ENCODE data around the gene CNOT10.

The CNOT10 gene

DNA sequence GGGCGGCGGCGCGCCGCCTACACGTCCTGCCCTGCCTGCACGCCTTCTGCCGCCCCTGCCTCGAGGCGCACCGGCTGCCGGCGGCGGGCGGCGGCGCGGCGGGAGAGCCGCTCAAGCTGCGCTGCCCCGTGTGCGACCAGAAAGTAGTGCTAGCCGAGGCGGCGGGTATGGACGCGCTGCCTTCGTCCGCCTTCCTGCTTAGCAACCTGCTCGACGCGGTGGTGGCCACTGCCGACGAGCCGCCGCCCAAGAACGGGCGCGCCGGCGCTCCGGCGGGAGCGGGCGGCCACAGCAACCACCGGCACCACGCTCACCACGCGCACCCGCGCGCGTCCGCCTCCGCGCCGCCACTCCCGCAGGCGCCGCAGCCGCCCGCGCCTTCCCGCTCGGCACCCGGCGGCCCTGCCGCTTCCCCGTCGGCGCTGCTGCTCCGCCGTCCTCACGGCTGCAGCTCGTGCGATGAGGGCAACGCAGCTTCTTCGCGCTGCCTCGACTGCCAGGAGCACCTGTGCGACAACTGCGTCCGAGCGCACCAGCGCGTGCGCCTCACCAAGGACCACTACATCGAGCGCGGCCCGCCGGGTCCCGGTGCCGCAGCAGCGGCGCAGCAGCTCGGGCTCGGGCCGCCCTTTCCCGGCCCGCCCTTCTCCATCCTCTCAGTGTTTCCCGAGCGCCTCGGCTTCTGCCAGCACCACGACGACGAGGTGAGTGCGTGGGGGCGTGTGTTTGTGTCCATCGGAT is 133.4 kb downstream of the CNOT10 start:
- no peaks in the 10 kb centered on the region for H3K27me3 ChIP-seq (ENCODE audit: insufficient read depth, low read length)
- H3K4me3 ChIP-seq (ENCODE audit: low read length), result peak overlapping the region; percentile 99
- WGBS, result under 1% methylated on average over 111 of the region's 111 CpGs
- H3K4me1 ChIP-seq (ENCODE audit: insufficient read depth, low read length), result peaks cover 39% of the 10 kb centered on the region
- peak overlapping the region; percentile 98 for H3K9ac ChIP-seq (ENCODE audit: low read depth, low read length)
- H3K9me3 ChIP-seq (ENCODE audit: insufficient read depth, low read depth, low read length), result no peaks in the 10 kb centered on the region; the same call in 1 of the 2 replicates
- H3K27ac ChIP-seq (ENCODE audit: low read depth, low read length), result peak overlapping the region; percentile 100
- H3K36me3 ChIP-seq (ENCODE audit: insufficient read depth, low read length), result peaks cover 49% of the 10 kb centered on the region

DNA sequence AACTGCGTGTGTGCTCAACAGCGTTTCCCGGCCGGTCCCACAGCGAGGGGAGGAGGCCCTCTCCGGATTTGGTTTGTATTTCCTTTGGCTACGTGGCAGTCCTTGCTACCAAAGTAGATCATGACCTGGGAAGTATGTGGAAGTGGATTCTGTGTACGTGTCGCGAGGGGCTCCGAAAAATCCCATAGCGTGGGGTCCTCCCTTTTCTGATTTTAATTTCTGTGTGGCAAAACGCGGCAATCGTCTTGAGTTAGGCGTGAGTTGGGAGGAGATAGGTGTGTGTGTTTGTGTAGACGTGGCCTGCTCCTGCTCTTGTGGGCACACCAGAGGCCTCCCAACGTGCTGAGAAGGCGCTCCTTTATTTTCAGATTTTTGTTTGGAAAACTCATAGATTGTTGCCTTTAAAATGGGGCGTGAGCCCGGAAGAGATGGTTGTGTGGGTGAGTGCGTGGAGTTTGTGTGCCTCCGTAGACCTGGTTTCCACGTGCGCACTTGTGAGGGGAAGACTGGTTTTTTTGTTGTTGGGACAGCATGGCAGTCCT is 134.1 kb downstream of the CNOT10 start:
- peak overlapping the region; percentile 99 for H3K4me3 ChIP-seq (ENCODE audit: low read length)
- H3K9me3 ChIP-seq (ENCODE audit: insufficient read depth, low read depth, low read length), result no peaks in the 10 kb centered on the region; the same call in 1 of the 2 replicates
- H3K9ac ChIP-seq (ENCODE audit: low read depth, low read length), result peak overlapping the region; percentile 98
- peaks cover 51% of the 10 kb centered on the region for H3K36me3 ChIP-seq (ENCODE audit: insufficient read depth, low read length)
- H3K27ac ChIP-seq (ENCODE audit: low read depth, low read length), result peak overlapping the region; percentile 100
- under 1% methylated on average over 25 of the region's 25 CpGs for WGBS
- H3K4me1 ChIP-seq (ENCODE audit: insufficient read depth, low read length), result peaks cover 37% of the 10 kb centered on the region
- H3K27me3 ChIP-seq (ENCODE audit: insufficient read depth, low read length), result no peaks in the 10 kb centered on the region

DNA sequence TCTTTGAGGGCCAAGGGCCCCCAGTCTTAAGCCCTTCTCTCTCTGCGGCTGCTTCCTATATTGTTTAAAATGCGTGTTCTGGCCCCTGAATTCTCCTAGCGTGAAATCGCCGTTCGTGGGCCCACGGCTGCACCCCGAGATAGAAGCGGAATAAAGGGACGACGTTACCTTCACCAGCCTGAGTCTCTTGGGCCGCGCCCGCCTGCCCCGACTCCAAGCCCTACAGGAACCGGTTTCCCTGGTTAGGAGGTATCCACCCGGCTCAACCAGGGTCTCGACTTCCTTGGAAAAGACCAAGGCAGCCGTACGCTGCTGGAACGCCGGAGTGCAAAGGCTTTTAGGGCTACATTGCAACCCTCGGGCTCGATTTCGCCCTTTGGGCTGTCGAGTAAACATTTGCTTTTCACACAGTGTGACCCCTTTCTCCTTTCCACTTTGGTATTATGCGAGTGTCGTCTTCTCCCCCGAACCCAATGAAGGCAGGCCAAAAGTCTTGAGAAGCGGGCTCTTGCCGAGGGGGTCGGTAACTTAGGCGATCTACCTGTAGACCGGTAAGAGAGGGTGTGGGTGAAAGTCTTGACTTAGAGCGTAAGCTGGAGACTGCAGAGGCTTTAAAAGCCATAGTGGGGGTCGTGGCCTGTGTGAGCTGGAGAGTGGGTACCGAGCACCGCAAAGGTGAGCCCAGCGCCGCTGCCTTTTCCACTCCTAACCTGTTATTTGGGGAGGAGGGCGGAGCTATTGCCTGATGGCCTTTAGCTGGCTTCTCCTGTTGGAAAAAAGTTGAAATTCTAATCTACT is 134.8 kb downstream of the CNOT10 start:
- Histone ChIP-seq H3K4me3 (ENCODE audit: low read length) (peak overlapping the region; percentile 99), H3K27ac (ENCODE audit: low read depth, low read length) (peak overlapping the region; percentile 100), H3K9me3 (ENCODE audit: insufficient read depth, low read depth, low read length) (no peaks in the 10 kb centered on the region; the same call in 1 of the 2 replicates), H3K4me1 (ENCODE audit: insufficient read depth, low read length) (peaks cover 35% of the 10 kb centered on the region), H3K9ac (ENCODE audit: low read depth, low read length) (peak overlapping the region; percentile 98), H3K27me3 (ENCODE audit: insufficient read depth, low read length) (no peaks in the 10 kb centered on the region), H3K36me3 (ENCODE audit: insufficient read depth, low read length) (peaks cover 51% of the 10 kb centered on the region)
- under 1% methylated on average over 41 of the region's 41 CpGs for WGBS

DNA sequence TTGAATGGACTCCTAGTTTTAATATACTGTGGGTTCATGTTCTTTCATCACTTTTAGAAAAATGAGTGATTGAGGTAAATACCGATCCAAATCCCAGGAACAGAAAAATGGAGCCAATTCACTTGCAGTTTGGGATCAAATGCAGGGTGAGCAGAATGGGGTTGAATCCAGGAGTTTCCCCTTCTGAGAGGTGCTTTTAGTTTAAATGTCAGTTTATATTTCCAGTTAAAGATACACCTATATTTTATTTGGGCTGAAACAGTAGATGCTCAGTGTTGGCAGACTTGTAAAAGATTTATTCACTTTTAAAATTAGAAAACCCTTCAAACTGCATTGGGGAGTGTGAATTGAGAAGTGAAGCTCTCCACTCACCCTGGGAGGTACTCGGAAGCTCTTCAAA is 135.4 kb downstream of the CNOT10 start:
- H3K9me3 ChIP-seq (ENCODE audit: insufficient read depth, low read depth, low read length), result no peaks in the 10 kb centered on the region; the same call in 1 of the 2 replicates
- H3K27me3 ChIP-seq (ENCODE audit: insufficient read depth, low read length), result no peaks in the 10 kb centered on the region
- peaks cover 57% of the 10 kb centered on the region for H3K36me3 ChIP-seq (ENCODE audit: insufficient read depth, low read length)
- 0% methylated on average over 1 of the region's 2 CpGs for WGBS
- peak overlapping the region; percentile 98 for H3K9ac ChIP-seq (ENCODE audit: low read depth, low read length)
- peak overlapping the region; percentile 100 for H3K27ac ChIP-seq (ENCODE audit: low read depth, low read length)
- peaks cover 35% of the 10 kb centered on the region for H3K4me1 ChIP-seq (ENCODE audit: insufficient read depth, low read length)
- H3K4me3 ChIP-seq (ENCODE audit: low read length), result peak overlapping the region; percentile 99

DNA sequence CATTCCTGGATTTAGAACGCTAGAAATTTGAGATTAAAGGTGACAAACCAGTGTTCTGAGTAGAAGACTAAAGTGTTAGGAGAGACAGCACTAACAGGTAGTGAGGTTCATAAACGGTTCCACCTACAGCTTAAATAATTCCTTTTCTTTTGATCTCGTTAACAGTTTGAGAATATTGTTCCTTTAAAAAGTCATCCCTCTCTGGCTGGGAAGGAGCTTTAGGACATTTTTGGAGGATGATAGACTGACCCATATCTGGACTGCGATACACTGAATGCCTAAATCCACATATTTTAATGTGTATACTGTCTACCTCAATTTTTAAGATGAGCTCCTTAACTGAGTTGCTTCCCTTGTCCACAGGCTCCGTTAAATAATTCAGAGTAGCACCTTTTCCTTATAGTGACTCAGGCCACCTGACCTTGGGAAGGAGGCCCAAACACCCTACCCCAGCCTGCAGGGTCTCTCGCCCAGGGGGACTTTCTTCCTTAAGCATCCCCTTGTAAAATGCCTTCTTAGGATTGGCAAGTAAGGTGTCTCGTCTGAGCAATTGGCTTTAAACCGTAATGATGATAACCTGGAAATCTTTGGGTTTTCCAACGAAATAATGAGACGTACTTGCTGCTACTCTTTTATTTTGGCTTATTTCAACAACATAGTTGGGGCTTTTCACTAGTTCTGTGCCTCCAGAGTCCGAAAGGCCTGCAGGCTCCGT is 136.1 kb downstream of the CNOT10 start:
- H3K36me3 ChIP-seq (ENCODE audit: insufficient read depth, low read length), result peaks cover 63% of the 10 kb centered on the region
- peak overlapping the region; percentile 99 for H3K4me3 ChIP-seq (ENCODE audit: low read length)
- H3K27ac ChIP-seq (ENCODE audit: low read depth, low read length), result peak overlapping the region; percentile 100; the same call in 1 of the 2 replicates
- WGBS, result 0% methylated on average over 10 of the region's 12 CpGs
- peaks cover 38% of the 10 kb centered on the region for H3K4me1 ChIP-seq (ENCODE audit: insufficient read depth, low read length)
- no peaks in the 10 kb centered on the region for H3K27me3 ChIP-seq (ENCODE audit: insufficient read depth, low read length)
- H3K9ac ChIP-seq (ENCODE audit: low read depth, low read length), result peak overlapping the region; percentile 98
- no peaks in the 10 kb centered on the region; the same call in 1 of the 2 replicates for H3K9me3 ChIP-seq (ENCODE audit: insufficient read depth, low read depth, low read length)

DNA sequence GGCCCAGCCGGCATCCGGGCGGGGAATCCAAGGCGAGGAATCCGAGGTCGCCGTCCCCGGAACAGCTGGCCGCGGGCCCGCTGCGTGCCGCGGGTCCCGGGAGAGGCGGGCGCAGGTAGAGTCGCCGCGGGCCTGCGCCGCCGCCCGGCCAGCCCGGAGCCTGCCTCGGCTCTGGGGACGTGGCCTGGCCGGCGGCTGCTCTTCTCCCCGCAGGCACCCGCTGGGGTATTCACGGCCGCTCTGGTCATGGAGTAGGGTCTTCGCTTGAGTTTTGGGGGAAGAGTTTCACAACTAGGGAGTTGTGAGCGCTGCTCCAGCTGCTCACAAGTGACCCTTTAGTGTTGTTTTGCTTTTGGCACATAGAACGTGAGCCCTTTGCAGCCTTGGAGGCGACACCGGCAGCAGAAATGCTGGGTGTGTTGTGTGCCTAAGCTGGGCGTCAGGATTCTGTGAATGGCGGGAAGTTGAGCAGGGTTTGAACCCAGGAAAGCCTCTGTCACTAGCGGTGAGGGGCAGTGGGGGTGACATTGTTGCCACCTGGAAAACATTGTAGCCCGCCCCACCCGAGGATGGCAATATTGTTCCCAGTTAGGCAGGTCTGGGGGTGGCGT is 136.8 kb downstream of the CNOT10 start:
- Histone ChIP-seq H3K27ac (ENCODE audit: low read depth, low read length) (peak overlapping the region; percentile 100; the same call in 1 of the 2 replicates), H3K4me1 (ENCODE audit: insufficient read depth, low read length) (peaks cover 42% of the 10 kb centered on the region), H3K36me3 (ENCODE audit: insufficient read depth, low read length) (peaks cover 70% of the 10 kb centered on the region), H3K4me3 (ENCODE audit: low read length) (peak overlapping the region; percentile 99), H3K9ac (ENCODE audit: low read depth, low read length) (peak overlapping the region; percentile 98), H3K9me3 (ENCODE audit: insufficient read depth, low read depth, low read length) (no peaks in the 10 kb centered on the region; the same call in 1 of the 2 replicates), H3K27me3 (ENCODE audit: insufficient read depth, low read length) (no peaks in the 10 kb centered on the region)
- 1% methylated on average over 44 of the region's 44 CpGs for WGBS

DNA sequence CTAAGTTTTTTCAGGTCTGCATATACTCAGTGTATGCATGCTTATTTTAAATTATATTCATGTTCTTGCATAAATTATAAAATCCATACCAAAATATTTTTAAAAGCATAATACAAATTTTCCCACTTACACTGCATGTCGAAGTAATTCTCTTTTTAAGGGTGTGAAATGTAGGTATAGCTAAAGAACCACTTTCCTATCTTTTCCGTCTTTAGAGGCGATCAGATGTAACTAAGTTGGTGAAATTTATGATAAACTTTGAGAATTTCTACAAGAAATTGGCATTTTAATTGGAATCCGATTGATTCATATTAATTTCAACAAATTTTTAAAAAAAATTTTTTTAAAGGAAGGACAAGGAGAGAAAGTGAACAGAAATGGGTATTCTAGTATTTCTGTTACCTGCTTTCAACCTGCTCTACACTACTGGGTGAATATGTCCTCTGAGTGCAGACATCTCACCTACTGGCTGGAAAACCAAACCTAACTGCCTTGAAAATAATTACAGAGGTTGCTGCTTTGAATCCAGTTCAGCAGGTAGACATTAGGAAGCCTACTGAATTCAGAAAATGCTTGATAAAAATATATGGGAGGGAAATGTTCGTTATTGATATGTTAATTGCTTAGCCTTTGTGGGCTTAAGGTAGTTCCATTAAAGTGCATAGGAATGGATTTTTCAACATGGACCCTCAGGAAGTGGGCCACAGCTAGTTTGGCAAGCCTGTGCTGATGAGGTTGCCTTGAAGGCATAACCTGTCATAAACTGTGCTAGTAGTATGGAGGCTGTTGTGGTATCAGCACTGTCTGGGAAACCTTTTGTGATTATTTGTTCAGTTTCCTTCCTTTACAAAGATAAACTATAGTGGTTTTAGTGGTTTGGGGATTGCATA is 137.9 kb downstream of the CNOT10 start:
- H3K27me3 ChIP-seq (ENCODE audit: insufficient read depth, low read length), result no peaks in the 10 kb centered on the region
- H3K4me1 ChIP-seq (ENCODE audit: insufficient read depth, low read length), result peaks cover 50% of the 10 kb centered on the region
- WGBS, result 58% methylated on average over 3 of the region's 5 CpGs
- peak overlapping the region; percentile 99 for H3K4me3 ChIP-seq (ENCODE audit: low read length)
- H3K36me3 ChIP-seq (ENCODE audit: insufficient read depth, low read length), result peaks cover 65% of the 10 kb centered on the region
- H3K27ac ChIP-seq (ENCODE audit: low read depth, low read length), result no peak overlapping the region
- peak overlapping the region; percentile 98; the same call in 1 of the 2 replicates for H3K9ac ChIP-seq (ENCODE audit: low read depth, low read length)
- H3K9me3 ChIP-seq (ENCODE audit: insufficient read depth, low read depth, low read length), result no peaks in the 10 kb centered on the region; the same call in 1 of the 2 replicates

Measured in HUES64 (cell line).